DMS153 (cell line): Measurements from ENCODE around the gene MAN2A2.
"Not testable (repeated sequence)": the region's sequence is repeated elsewhere in the genome, so short reads cannot be mapped to it uniquely, and the experiment has no call there.

Experiments
- DNase-seq: peaks from one replicate; lab custom pipeline; 2025; lab: John Stamatoyannopoulos, UW

The MAN2A2 gene

DNA sequence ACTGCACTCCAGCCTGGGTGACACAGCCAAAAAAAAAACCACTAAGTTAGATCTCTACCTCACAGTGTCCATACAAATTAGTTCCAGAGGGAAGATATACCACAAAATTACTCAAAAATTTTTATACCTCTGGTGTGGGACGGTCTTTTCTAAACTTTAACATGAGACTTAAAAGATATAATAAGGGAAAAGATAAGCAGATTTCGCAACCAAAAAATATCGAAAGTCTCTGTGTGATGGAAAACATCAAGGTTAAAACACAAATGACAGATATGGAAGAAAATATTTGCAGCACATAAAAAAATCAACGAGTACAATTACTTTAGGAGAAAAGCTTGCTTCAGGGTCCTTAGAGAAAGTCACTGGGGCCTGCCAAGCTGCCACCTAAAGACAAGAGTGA, 18.8 kb downstream of the MAN2A2 start:
- no peak for DNase-seq

DNA sequence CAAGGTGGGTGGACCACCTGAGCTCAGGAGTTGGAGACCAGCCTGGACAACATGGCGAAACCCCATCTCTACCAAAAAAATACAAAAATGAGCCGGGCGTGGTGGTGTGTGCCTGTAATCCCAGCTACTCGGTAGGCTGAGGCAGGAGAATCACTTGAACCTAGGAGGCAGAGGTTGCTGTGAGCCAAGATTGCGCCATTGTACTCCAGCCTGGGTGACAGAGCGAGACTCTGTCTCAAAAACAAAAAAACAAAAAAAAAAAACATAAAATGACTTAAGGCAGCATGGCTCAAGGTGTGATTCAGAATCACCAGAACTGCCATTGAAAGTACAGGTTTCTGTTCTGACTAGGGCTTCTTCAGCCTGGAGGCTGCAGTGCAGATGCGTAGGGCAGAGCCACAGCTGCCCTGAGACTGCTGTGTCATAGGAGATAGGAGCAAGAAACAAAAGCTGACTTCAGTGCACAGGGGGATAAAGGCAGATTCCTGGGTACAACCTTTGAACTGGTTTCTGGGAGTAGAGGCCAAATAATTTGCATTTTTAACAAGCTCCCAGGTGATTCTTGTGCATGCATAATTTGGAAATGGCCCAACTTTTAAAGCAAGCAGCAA, 19.7 kb downstream of the MAN2A2 start:
- not testable (repeated sequence) for DNase-seq

DNA sequence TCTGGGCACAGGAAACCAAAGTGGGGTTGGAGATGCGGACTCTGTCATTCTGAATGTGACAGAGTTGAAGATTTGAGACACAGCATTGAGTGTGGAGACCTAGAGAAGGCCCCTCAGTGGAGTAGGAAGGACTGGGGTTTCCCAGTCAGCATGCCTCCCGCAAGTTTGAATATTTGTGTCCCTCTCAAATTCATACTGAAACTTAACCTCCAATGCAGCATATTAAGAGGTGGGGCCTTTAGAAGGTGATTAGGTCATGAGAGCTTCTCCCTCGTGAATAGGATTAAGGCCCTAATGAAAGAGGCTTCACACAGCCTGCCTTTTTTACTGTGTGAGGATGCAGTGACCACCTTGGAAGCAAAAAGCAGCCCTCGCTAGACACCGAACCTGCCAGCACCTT, 21.3 kb downstream of the MAN2A2 start:
- no peak for DNase-seq

DNA sequence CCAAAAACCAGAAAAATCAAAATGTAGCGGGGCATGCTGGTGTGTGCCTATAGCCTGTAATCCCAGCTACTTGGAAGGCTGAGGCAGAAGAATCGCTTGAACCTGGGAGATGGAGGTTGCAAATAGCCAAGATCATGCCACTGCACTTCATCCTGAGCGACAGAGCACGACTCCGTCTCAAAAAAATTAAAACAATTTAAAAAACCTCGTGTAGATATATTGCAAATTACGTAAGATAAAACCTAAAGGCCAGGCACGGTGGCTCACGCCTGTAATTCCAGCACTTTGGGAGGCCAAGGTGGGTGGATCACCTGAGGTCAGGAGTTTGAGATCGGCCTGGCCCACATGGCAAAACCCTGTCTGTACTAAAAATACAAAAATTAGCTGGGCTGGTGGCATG, 23.7 kb downstream of the MAN2A2 start:
- not testable (repeated sequence) for DNase-seq

DNA sequence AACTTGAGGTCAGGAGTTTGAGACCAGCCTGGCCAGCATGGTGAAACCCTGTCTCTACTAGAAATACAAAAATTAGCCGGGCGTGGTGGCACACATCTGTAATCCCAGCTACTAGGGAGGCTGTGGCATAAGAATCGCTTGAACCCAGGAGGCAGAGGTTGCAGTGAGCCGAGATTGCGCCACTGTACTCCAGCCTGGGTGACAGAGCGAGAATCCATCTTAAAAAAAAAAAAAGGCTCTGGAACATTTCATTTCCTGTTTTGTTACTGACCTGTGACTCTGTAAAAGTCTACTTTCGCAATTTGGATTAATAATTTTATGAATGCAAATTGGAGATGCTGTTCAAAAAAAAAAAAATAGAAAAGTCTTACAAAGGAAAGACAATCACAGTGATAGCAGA, 25.0 kb downstream of the MAN2A2 start:
- DNase-seq = not testable (repeated sequence)

- no peak for DNase-seq
Observed at GRCh38 chr15:90929246-90930019, 26.3 kb downstream of the MAN2A2 start.

GRCh38 chr15:90930861-90931574, 27.9 kb downstream of the MAN2A2 start:
- DNase-seq = no peak

DNA sequence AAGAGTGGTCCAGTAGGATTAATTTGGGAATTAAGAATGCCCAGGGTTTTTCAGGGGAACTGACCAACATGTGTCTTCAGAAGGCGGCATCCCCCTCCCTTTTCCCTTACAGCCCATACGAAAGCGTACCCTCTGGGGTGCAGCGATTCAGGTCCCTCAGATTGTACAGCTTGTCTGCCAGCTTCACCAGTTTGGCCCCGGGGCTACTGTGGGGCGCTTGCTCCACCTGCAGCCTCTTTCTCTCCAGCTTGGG, 28.4 kb downstream of the MAN2A2 start:
- no peak for DNase-seq

DNA sequence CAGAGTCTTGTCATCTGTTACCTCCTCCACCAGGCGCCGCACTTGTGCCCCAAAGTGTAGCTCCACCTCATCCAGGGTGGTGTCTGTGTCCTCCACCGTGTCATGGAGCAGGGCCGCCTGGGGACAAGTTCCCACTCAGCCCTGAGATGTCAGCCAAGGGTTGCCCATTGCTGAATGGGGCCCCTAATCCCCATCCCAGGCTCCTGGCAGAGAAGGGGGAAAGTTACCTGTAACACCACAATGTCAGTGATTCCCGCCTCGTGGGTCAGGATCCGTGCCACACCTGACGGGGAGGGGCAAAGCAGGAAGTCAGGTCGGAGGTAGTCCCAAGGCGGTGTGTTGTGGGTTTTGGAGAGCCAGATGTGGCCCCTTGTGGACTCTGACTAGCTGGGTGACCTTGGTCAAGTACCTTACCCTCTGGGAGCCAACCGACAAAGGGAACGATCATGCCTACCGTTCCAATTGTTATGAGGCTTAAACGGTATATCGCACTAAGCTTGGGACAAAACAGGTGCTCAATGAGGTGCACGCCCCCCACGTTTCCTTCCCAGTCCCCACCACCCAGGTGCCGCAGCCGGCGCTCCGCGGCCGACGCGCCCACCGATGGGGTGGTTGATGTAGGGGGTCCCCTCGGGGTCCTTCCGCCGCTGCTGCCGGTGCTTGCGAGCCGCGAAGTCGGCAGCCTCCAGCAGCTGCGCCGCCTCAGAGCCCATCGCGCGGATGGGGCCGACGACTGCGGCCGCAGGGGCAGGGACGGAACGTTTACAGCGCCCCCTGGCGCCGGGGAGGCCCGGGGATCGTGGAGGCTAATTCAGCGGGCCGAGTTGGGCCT, 28.9 kb downstream of the MAN2A2 start, which contains the start of gene HDDC3:
HDDC3 (minus strand) TSS at position 722 of the 832 bp plus-strand sequence; CDS start at position 713, 9 bp downstream.
- peak; percentile 41 for DNase-seq

DNA sequence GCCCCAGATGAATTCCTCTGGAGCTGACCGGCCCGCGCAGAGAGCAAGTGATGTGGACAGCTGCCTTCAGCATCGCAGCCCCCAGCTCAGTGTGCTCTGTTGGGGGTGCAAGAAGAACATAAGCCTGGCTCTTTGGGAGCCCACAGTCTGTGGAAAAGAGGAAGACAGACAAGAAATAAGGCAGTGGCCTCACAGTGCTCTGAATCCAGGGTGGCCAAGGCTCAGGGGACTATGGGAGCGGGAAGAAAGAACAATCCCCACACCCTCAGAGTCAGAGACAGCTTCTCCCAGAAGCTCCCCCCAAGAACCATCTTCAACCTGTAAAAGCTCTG, 29.5 kb downstream of the MAN2A2 start:
- DNase-seq = no peak

- DNase-seq = no peak
Observed at GRCh38 chr15:90933301-90933700, 30.2 kb downstream of the MAN2A2 start.

DNA sequence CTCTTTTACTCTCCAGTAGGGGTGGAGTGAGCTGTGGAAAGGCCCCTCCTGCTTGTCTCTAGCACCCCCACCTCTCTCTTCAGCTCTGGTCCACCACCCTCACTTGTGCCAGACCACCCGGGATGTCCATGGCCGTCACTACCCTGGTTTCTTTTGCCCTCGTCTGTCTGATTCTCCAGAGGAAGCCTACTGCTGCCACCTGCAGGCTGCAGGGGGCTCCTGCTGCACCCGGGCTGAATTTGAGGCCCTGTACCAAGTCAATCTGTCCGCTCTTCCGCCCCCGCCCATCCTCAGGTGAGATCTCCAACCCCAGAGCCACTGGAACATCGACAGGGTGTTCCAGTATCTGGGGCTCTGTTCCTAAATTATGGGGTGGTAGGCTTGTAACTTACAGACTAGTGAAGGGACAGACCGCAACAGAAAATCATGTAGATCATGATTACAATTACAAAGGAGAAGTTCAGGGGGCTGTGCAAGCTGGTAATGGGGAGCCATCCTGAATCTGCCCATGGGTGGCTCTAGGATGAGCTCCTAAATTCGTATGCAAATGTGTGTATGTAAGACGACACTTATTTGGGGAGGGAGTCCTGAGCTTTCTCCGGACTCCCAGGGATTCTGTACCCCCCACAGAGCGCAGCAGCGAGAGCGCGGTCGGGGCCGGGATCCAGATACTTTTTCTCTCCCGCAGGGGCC, 31.3 kb downstream of the MAN2A2 start:
- DNase-seq = peak; percentile 46

- peak; percentile 59 for DNase-seq
Observed at GRCh38 chr15:90934949-90935751, 32.0 kb downstream of the MAN2A2 start, which contains the start of gene UNC45A. Gene UNC45A (plus strand): TSS chr15:90935285. CDS start chr15:90935325, 40 bp downstream.

DNA sequence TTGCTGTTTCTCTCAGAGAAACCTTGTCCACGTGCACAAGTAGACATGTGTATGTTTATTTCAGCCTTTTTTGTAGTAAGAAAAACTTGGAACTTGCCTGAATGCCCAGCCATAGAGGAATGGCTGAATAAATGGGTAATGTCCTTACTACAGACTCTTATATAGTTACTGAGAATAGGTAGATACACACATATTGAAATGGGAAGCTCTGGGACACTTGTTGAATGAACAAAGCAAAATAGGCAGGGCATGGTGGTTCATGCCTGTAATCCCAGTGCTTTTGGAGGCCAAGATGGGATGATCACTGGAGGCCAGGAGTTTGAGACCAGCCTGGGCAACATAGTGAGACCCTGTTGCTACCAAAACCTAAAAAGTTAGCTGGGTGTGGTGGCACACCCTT, 33.7 kb downstream of the MAN2A2 start:
- no peak for DNase-seq

DNA sequence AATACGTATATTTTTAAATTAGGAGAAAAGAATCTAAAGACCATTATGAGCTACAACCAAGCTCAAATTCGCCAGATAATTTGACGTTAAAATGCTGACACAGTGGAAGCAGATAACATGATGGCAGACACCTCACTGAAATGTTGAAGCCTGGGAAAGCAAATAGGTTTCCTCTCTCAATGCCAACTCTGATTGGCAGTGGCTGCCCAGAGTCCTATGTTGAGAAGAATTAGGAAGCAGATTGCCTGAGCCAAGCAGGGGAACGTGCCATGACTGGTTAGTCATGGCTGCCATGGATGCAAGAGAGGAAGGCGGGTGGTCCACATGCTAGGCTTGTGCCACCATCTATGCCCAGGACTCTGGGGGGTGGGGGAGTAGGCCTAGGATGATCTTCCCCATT, 35.2 kb downstream of the MAN2A2 start:
- DNase-seq = no peak

- no peak for DNase-seq
Observed at GRCh38 chr15:90939756-90940155, 36.7 kb downstream of the MAN2A2 start.

DNA sequence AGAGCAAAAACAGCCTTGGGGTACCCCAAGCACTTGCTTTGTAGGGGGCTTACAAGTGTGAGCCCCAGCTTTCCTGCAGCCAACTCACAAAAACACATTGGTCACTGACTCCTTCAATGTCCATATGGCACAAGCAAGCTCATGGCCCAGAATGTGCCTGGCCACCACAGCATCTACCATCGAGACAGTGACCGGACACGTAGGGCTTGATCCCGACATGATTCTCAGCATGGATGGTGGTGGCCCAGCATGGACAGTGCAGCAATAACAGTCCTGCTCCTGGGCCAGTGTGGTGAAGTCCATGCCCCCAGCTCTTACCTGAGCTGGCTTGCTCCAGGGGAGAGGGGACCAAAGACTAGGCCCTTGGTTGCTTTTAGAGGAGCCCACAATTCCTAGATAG, 37.9 kb downstream of the MAN2A2 start:
- DNase-seq = no peak

DNA sequence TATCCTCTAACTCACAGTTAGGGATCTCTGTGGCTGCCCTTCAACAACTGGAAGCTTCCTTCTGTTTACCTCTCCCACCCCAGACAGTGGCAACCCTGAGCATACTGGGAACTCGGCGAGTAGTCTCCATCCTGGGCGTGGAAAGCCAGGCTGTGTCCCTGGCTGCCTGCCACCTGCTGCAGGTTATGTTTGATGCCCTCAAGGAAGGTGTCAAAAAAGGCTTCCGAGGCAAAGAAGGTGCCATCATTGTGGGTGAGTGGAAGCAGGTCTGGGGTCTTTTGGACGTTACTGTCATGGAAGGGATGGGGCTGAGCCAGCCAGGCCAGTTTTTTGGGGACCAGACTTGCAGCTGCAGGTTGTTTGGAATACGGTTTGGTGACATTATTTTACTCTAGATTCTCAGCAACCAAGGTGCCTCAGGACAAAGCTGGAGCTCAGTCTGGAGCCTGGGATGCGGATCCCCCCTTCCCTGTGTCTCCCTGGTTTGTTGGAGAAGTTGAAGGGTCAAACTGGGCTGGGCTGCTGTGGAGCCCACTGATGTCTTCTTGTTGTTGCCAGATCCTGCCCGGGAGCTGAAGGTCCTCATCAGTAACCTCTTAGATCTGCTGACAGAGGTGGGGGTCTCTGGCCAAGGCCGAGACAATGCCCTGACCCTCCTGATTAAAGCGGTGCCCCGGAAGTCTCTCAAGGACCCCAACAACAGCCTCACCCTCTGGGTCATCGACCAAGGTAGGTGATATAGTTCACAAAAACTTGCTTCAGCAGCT, 39.4 kb downstream of the MAN2A2 start:
- DNase-seq = no peak

GRCh38 chr15:90945091-90945490, 42.0 kb downstream of the MAN2A2 start:
- no peak for DNase-seq

DNA sequence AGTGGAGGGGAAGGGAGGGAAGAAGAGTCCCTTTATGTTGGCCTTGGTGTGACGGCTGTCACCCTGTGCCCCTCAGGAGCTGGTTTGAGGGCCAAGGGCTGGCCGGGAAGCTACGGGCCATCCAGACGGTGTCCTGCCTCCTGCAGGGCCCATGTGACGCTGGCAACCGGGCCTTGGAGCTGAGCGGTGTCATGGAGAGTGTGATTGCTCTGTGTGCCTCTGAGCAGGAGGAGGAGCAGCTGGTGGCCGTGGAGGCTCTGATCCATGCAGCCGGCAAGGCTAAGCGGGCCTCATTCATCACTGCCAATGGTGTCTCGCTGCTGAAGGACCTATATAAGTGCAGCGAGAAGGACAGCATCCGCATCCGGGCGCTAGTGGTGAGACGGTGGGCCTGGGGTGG, 43.4 kb downstream of the MAN2A2 start:
- DNase-seq = no peak
